GM21360 (cell line): Measurements from ENCODE around the gene TDRD10.
"Not testable (repeated sequence)": the region's sequence is repeated elsewhere in the genome, so short reads cannot be mapped to it uniquely, and the experiment has no call there.

Experiments used
- ATAC-seq: cut with Tn5 transposase; IDR thresholded peaks from one replicate; pipeline ENCODE4 v1.9.1; 2021; ENCODE audit warnings: mild to moderate bottlenecking, moderate library complexity; ENCODE audit not compliant: unreplicated experiment

The TDRD10 gene

DNA sequence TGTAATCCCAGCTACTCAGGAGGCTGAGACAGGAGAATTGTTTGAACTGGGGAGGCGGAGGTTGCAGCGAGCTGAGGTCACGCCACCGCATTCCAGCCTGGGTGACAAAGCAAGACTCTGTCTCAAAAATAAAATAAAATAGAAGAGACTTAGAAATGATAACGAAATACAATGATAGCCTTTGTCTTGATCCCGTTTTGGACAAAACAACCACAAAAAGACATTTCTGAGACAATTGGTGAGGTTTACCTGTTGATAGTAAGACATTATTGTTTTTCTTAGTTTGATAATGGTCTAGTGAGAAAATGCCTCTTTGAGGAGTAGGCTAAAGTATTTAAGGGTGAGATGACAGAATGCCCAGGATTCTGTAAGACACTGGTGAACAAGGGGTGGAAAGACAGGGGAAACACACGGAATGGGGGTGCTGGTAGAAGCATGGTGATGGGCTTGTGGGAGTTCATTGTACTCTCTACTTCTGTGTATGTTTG, 12.1 kb downstream of the TDRD10 start:
- no peak for ATAC-seq

- no peak for ATAC-seq
Observed at GRCh38 chr1:154517661-154518060, 15.6 kb downstream of the TDRD10 start.

GRCh38 chr1:154519591-154519991, 17.6 kb downstream of the TDRD10 start:
- ATAC-seq, result no peak

DNA sequence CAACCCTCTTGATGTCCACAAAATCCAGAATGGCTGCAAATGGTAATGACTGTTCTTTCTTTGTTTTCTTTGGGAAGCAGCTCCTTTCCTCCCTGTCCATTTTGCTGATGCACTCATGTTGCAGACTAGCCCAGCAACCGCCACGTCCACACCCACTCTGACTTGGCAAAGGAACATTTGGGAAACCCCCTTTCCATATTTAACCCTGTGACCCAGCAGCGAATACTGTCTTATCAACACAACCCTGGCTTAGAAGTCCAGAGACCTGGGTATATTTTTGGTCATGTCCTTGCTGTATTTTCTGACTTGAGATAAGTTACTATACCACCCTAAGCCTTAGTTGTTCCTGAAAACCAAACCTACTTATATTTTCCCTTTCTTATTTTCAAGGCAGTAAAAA, 18.3 kb downstream of the TDRD10 start:
- no peak for ATAC-seq

GRCh38 chr1:154521695-154522094, 19.7 kb downstream of the TDRD10 start:
- no peak for ATAC-seq

DNA sequence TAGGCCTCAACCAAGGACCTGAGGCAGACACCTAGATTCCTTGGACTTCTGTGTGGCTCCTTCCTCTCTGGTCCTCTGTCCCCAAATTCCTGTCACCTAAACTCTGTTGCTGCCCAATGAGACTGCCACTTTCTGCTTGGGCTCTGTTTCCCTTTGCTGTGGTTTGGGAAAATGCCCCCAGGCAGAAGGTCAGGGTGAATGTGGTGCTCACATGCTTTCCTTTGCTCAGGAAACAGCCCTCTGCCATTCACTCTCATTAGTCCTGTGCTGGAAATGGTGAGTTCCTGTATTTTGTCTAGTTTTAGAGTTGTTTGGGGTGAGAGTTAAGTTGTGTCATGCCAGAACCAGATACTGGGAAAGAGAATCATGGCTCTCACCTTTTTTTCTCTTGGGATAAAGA, 22.9 kb downstream of the TDRD10 start:
- ATAC-seq, result no peak

GRCh38 chr1:154527192-154527591, 25.2 kb downstream of the TDRD10 start:
- no peak for ATAC-seq

GRCh38 chr1:154529308-154529707, 27.3 kb downstream of the TDRD10 start:
- ATAC-seq, result no peak

- not testable (repeated sequence) for ATAC-seq
Observed at GRCh38 chr1:154531950-154532349, 29.9 kb downstream of the TDRD10 start.

- no peak for ATAC-seq
Observed at GRCh38 chr1:154533952-154534844, 32.2 kb downstream of the TDRD10 start.

- no peak for ATAC-seq
Observed at GRCh38 chr1:154536570-154536969, 34.6 kb downstream of the TDRD10 start.

GRCh38 chr1:154539486-154540483, 37.8 kb downstream of the TDRD10 start:
- no peak for ATAC-seq

DNA sequence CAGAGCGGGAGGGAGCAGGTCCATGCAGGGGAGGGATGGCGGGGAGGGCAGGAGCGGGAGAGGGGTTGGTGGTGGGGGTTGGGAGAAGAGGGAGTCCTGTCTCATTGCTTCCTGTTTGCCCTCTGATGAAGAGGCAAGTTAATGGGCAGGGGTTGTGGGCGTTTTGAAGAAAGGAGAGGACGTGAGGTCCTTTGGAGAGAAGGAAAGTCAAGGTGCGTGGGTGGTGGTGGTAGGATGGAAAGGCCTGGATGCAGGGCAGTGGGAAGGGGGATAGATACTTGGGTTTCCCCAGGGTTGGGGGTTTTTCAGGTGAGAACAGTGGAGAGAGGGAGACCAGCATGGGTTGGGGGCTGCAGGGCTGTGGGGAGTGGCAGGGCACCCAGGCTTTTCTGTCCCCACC, 39.2 kb downstream of the TDRD10 start:
- ATAC-seq, result no peak

- no peak for ATAC-seq
Observed at GRCh38 chr1:154546264-154547063, 44.4 kb downstream of the TDRD10 start.

- no peak for ATAC-seq
Observed at GRCh38 chr1:154547105-154547732, 45.2 kb downstream of the TDRD10 start.

DNA sequence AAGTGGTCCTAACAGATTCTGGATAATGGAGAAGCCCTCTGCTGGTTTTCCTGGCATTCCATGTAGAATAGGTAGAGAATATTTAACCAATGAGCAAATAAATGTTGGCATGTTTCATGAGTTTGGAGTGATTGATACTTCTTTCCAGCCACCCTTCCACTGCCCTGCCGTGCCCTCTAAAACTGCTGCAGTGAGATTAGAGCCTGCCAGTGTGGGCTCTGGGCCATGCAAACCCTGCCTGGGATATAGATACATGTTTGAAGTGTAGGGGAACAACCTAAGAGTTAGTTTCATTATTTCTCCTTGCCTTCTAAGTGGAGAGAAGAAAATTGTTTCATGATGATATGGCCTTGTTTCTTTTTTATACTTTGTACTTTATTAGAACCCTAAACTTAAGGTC, 46.0 kb downstream of the TDRD10 start:
- ATAC-seq, result no peak

GRCh38 chr1:154549202-154549770, 47.3 kb downstream of the TDRD10 start:
- no peak for ATAC-seq

DNA sequence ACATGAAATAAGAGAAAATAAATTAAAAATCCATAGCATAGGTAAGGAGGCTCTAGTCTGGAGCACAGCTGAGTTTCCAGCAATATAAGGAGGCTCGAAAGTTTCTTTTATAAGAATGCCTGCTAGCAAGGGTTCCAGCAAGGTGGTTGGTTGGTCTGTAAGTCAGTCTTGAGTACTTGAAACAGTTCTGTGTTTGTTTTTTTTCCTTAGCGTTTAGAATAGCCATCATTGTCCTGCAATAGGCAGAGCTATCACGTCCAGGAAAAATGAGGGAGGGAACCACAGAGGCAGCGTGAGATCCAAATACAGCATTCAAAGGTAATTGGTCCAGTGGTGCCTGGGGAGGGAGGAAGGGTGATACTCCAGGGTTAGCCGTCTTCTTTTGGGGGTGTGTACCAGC, 48.1 kb downstream of the TDRD10 start:
- no peak for ATAC-seq

- no peak for ATAC-seq
Observed at GRCh38 chr1:154550657-154551056, 48.6 kb downstream of the TDRD10 start.

GRCh38 chr1:154551474-154551873, 49.5 kb downstream of the TDRD10 start:
- ATAC-seq, result no peak
